Endothelial cell of umbilical vein (primary cell): ENCODE results near the gene MT1B. TPM values are rescaled to one million over a fixed set of nuclear protein-coding genes. Genes with fewer than 3 reads are reported as not detected.

Source experiments
- BruUV-seq: library from RNA; stranded (reverse); fragments of 400-500 nt; replicated peaks from 2 replicates; lab custom pipeline; 2021; lab: Mats Ljungman, UMichigan
- CTCF ChIA-PET: fragments of 300-600, 350-600 bp; sonication (Branson Sonifier 250); formaldehyde crosslinking; loops from one replicate; lab custom pipeline; 2021; ENCODE audit warnings: antibody characterized with exemption, inconsistent platforms; lab: Charles Lee
- POLR2A ChIA-PET: fragments of 300-600, 350-600 bp; sonication (Branson Sonifier 250); formaldehyde crosslinking; loops from one replicate; lab custom pipeline; 2021; ENCODE audit warnings: antibody characterized with exemption, inconsistent platforms; lab: Charles Lee
- DNase-seq: peaks from one replicate; pipeline ENCODE4 v3.0.0-alpha.2; 2011; ENCODE audit warnings: low read depth, low spot score
- FAIRE-seq: peaks from 2 replicates; lab custom pipeline; 2011; peaks lifted over from hg19 to GRCh38; lab: Jason Lieb, UNC
- H2AFZ ChIP-seq: 2 replicates; pipeline ENCODE4 v1.6.0; 2012; ENCODE audit warnings: low read depth, low read length, control low read depth, inconsistent platforms
- H3K27ac ChIP-seq: 2 replicates; pipeline ENCODE4 v1.5.1; 2011; ENCODE audit warnings: low read depth, mild to moderate bottlenecking, control low read depth, low read length, moderate library complexity; ENCODE audit not compliant: insufficient read depth
- H3K27me3 ChIP-seq, 2 experiments: 2 replicates each; pipeline versions ENCODE4 v1.6.0 to v1.6.1; 2011; ENCODE audit warnings: low read length in 2 of 2, mixed read lengths in 1 of 2; ENCODE audit not compliant: control insufficient read depth in 2 of 2, insufficient read depth in 2 of 2
- H3K36me3 ChIP-seq, 2 experiments: 2 replicates in 1 of 2; 3 replicates in 1 of 2; pipeline ENCODE4 v1.5.1; 2011; ENCODE audit warnings: low read length in 2 of 2, mild to moderate bottlenecking in 1 of 2, moderate library complexity in 1 of 2; ENCODE audit not compliant: control insufficient read depth in 2 of 2, insufficient read depth in 2 of 2; ENCODE audit errors: extremely low read depth in 1 of 2
- H3K4me1 ChIP-seq: 3 replicates; pipeline ENCODE4 v1.5.1; 2011; ENCODE audit warnings: mild to moderate bottlenecking, low read length; ENCODE audit not compliant: control insufficient read depth, insufficient read depth; ENCODE audit errors: extremely low read depth
- H3K4me2 ChIP-seq: 2 replicates; pipeline ENCODE4 v1.6.1; 2011; ENCODE audit warnings: low read length, control low read depth, mixed read lengths; ENCODE audit not compliant: insufficient read depth
- H3K4me3 ChIP-seq, 3 experiments: fragments of 200-600 bp in 1 of 3; sonication (generic), shearing (Covaris generic) in 1 of 3; replicated peaks in 1 of 3; 2 replicates each; pipeline ENCODE4 v1.5.1; 2011 to 2016; ENCODE audit warnings: control low read depth in 3 of 3, low read length in 3 of 3, mild to moderate bottlenecking in 2 of 3, inconsistent platforms in 1 of 3, low read depth in 1 of 3, moderate library complexity in 1 of 3; ENCODE audit not compliant: insufficient read depth in 1 of 3
- H3K79me2 ChIP-seq: 2 replicates; pipeline ENCODE4 v1.6.0; 2012; ENCODE audit warnings: low read length, inconsistent platforms; ENCODE audit not compliant: control insufficient read depth, insufficient read depth
- H3K9ac ChIP-seq: replicated peaks from 2 replicates; pipeline ENCODE3; 2011; ENCODE audit warnings: low read length, control low read depth; ENCODE audit not compliant: insufficient read depth; ENCODE audit errors: extremely low read depth
- H3K9me1 ChIP-seq: replicated peaks from 3 replicates; pipeline ENCODE4 v1.6.0; 2011; ENCODE audit warnings: mild to moderate bottlenecking, low read length; ENCODE audit not compliant: control insufficient read depth, insufficient read depth; ENCODE audit errors: extremely low read depth
- H3K9me3 ChIP-seq: replicated peaks from 2 replicates; pipeline ENCODE4 v1.5.1; 2012; ENCODE audit warnings: low read length, inconsistent platforms; ENCODE audit not compliant: control insufficient read depth, insufficient read depth
- H4K20me1 ChIP-seq: replicated peaks from 2 replicates; pipeline ENCODE3; 2011; ENCODE audit warnings: mild to moderate bottlenecking, low read length; ENCODE audit not compliant: control insufficient read depth, insufficient read depth; ENCODE audit errors: extremely low read depth
- EZH2 ChIP-seq: IDR thresholded peaks from 2 replicates; pipeline ENCODE4 v1.6.1; 2012; ENCODE audit warnings: borderline replicate concordance, low read depth, mild to moderate bottlenecking, moderate library complexity, low read length, inconsistent platforms; ENCODE audit not compliant: severe bottlenecking
- FOS ChIP-seq: IDR thresholded peaks from 2 replicates; pipeline ENCODE4 v1.6.1; 2011; ENCODE audit warnings: mild to moderate bottlenecking, low read length, moderate library complexity, borderline replicate concordance; ENCODE audit not compliant: insufficient read depth
- GATA2 ChIP-seq: IDR thresholded peaks from 2 replicates; pipeline ENCODE4 v1.7.0; 2011; ENCODE audit warnings: low read depth, mild to moderate bottlenecking, moderate library complexity, mixed read lengths, low read length; ENCODE audit not compliant: insufficient read length, insufficient read depth
- JUN ChIP-seq: IDR thresholded peaks from 2 replicates; pipeline ENCODE4 v1.6.1; 2011; ENCODE audit warnings: borderline replicate concordance, low read depth; ENCODE audit not compliant: insufficient read length, insufficient read depth
- MYC ChIP-seq: IDR thresholded peaks from one replicate; pipeline ENCODE4 v1.6.1; 2011; ENCODE audit warnings: mild to moderate bottlenecking, low read depth, low read length
- POLR2A ChIP-seq: IDR thresholded peaks from 2 replicates; pipeline ENCODE4 v1.6.1; 2012; ENCODE audit warnings: low read depth, mild to moderate bottlenecking, control low read depth, low read length
- POLR2AphosphoS5 ChIP-seq: IDR thresholded peaks from 2 replicates; pipeline ENCODE4 v1.6.1; 2012; ENCODE audit warnings: low read depth, mild to moderate bottlenecking, control low read depth, low read length, moderate library complexity; ENCODE audit not compliant: insufficient read depth
- dilution Hi-C: fragments of 300-500 bp; cut with MboI; formaldehyde crosslinking; loops from one replicate; pipeline ENCODE4 v1.15.0; 2019; ENCODE audit warnings: low sequenced_read_pairs; ENCODE audit not compliant: extremely low pct_ligation_motif_present
- intact Hi-C: fragments of 100-400 bp; cut with micrococcal nuclease; formaldehyde crosslinking; loops from one replicate; pipeline ENCODE4 v1.10.0; 2022
- polyA plus RNA-seq, 4 experiments: library from polyadenylated mRNA; depleted of rRNA in 3 of 4; stranded (reverse) in 3 of 4; unstranded in 1 of 4; fragments of >200 nt; gene quantifications; 2 replicates each; pipeline versions ENCODE4 v1.2.1 to v1.2.3, GENCODE V29; 2011 to 2012; ENCODE audit warnings: missing spikeins in 1 of 4
- total RNA-seq: library from RNA; stranded (reverse); gene quantifications from 2 replicates; pipeline ENCODE4 v1.2.3, GENCODE V29; 2021
- TF ChIP-seq, protein P1 (sequence below), 2 donors: IDR thresholded peaks; 1 replicate in 1 of 2; 2 replicates in 1 of 2; pipeline ENCODE4 v1.5.1; 2011; ENCODE audit warnings: low read length in 2 of 2, mild to moderate bottlenecking in 2 of 2, moderate library complexity in 2 of 2, control low read depth in 1 of 2, inconsistent platforms in 1 of 2, low read depth in 1 of 2; ENCODE audit not compliant: insufficient read depth in 1 of 2; ENCODE audit errors: extremely low read depth in 1 of 2
- TF ChIP-seq, protein P2 (sequence below): IDR thresholded peaks from 2 replicates; pipeline ENCODE4 v1.6.1; 2011; ENCODE audit not compliant: insufficient read depth, insufficient read length

MT1B gene
- total and polyA plus RNA-seq, 2 donors (not counting 3 experiments of a cell fraction or from before 2014, with no cell fraction given) = not detected

DNA sequence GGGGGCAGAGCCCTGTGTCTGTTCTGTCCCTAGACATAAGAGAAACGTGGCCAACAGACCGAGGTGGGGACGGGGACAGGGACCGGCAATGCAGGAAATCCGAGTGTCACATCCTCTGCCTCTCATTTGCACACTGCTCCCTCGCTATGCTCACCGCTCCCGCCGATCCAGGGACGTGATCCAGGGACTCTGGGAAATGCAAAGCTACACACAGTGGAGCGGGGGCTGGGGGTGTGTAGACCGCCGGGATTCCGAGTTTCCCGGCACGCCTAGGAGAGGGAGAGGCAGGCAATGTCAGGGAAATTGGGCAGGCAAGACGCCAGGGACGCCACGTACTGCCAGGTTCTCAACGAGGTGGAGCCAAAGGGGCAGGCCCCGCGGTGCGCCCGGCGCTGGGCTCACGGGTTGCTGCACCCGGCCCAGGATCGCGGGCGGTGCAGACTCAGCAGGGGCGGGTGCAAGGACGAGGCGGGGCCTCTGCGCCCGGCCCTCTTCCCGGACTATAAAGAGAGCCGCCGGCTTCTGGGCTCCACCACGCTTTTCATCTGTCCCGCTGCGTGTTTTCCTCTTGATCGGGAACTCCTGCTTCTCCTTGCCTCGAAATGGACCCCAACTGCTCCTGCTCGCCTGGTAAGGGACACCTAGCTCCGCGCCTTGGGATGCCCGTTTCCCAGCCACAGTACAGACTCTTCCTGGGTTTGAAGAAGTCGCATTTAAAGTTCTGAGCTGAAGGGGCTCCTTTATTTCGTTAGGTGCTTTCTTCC, 30.4 kb downstream of the MT1B start, which contains the start of gene MT1X:
MT1X (plus strand) TSS at position 532 of the 764 bp plus-strand sequence; CDS start at position 603, 71 bp downstream.
- Histone ChIP-seq H3K4me1 (peaks cover 10% of the 10 kb centered on the region), H2AFZ (peak within 1 kb of the TSS; percentile 96), H3K4me2 (peak within 1 kb of the TSS; percentile 72), H3K9me3 (no peaks in the 10 kb centered on the region), H3K9ac (peak within 1 kb of the TSS; percentile 84), H3K27me3 (peaks cover 0 to 3% of the 10 kb centered on the region in 2 experiments), H3K9me1 (no peaks in the 10 kb centered on the region), H3K36me3 (no peaks in the 10 kb centered on the region), H4K20me1 (no peaks in the 10 kb centered on the region), H3K27ac (peak within 1 kb of the TSS; percentile 19), H3K4me3 (peak within 1 kb of the TSS; percentile 25 to 63 (median 37)), H3K79me2 (no peaks in the 10 kb centered on the region)
- intact Hi-C loops = loop anchor here (1.0 to 2.0 kb wide), 3 partner anchors 43 to 75 kb away; partner anchors contain the start of gene MT1A
- no TSS peak for BruUV-seq
- DNase-seq (peak; percentile 75), FAIRE-seq (peak; percentile 98)
- dilution Hi-C loops = no loop called here
- ChIA-PET CTCF (interaction anchor here (1.0 to 2.1 kb wide), 4 partner anchors 20 to 78 kb away, joined by 3 to 12 read pairs (median 6); no protein-coding TSS in a partner anchor), POLR2A (interaction anchor here (1.1 kb wide), 1 partner anchor 57 kb away, joined by 3 read pairs; the partner anchor contains the start of gene MT1E)
- TF ChIP-seq MYC (no peak), GATA2 (no peak), POLR2A (peak; percentile 95), JUN (no peak), EZH2 (no peak), POLR2AphosphoS5 (peak; percentile 88), FOS (no peak)
- TF ChIP-seq, protein P1, sequence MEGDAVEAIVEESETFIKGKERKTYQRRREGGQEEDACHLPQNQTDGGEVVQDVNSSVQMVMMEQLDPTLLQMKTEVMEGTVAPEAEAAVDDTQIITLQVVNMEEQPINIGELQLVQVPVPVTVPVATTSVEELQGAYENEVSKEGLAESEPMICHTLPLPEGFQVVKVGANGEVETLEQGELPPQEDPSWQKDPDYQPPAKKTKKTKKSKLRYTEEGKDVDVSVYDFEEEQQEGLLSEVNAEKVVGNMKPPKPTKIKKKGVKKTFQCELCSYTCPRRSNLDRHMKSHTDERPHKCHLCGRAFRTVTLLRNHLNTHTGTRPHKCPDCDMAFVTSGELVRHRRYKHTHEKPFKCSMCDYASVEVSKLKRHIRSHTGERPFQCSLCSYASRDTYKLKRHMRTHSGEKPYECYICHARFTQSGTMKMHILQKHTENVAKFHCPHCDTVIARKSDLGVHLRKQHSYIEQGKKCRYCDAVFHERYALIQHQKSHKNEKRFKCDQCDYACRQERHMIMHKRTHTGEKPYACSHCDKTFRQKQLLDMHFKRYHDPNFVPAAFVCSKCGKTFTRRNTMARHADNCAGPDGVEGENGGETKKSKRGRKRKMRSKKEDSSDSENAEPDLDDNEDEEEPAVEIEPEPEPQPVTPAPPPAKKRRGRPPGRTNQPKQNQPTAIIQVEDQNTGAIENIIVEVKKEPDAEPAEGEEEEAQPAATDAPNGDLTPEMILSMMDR (IDR thresholded peaks at IDR 0.05; ENCODE audit: extremely low read depth in 1 of 2, insufficient read depth in 1 of 2, low read depth in 1 of 2, low read length in 2 of 2) = no peak
- TF ChIP-seq, protein P2, sequence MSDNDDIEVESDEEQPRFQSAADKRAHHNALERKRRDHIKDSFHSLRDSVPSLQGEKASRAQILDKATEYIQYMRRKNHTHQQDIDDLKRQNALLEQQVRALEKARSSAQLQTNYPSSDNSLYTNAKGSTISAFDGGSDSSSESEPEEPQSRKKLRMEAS = peak; percentile 20
